HG03196 (cell line): ENCODE results near the gene RNF130.
"Not testable (repeated sequence)": the region's sequence is repeated elsewhere in the genome, so short reads cannot be mapped to it uniquely, and the experiment has no call there.

ENCODE experiments used
- ATAC-seq: cut with Tn5 transposase; IDR thresholded peaks from one replicate; pipeline ENCODE4 v1.9.1; 2021; ENCODE audit not compliant: unreplicated experiment

RNF130 gene

DNA sequence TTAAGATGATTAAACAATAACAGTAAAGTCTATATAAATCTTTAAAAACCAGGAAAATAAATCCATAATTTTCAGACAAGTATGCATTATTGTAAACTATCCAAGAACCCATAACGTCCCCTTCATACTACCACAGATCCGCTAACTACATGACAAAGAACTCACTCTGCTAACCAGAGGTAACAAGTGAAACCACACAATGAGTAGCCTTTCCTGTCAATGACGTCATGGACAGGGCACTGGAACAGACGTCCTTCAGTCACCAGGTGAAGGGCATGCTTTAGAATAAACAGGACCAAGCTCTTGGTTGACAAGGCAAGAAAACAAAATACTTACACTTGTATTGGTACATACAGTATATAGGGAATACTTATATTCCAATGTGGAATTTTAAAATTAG, 45.2 kb downstream of the RNF130 start:
- ATAC-seq: no peak

DNA sequence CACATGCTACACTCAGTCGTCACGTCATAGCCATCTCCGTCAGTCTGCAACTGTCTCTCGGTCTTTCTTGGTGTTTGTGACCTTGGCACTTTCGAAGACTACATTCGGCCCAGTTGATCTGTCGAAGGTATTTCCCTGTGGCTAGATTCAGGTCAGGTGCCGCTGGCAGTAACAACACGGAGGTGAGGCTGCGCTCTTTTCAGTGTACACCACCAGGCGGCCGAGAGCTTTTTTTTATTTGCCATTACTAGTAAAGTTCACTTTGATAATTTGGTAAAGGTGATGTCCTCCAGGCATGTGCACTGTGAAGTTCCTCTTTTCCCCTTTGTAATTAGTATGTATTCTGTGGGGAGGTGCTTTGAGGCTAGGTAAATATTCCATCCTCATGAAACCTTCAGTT, 49.7 kb downstream of the RNF130 start:
- ATAC-seq: no peak

DNA sequence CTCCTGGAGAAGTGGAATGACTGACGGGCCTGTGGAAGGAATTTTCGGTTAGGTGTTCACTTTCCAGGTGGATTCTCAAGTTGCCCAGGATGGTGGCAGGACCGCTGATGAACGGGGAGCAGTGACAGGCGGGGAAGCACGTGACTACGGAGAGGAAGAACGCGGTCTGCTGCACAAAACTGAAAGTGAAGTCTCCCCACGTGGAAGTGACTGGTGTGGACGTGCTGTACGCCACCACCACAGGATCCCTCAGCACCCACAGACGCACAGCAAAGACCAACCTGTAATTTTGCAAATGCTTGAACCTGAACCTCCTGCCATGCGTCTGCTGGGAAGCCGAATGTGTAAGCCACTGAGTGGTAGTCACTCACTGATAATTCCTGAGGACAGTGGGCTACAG, 51.4 kb downstream of the RNF130 start:
- no peak for ATAC-seq

DNA sequence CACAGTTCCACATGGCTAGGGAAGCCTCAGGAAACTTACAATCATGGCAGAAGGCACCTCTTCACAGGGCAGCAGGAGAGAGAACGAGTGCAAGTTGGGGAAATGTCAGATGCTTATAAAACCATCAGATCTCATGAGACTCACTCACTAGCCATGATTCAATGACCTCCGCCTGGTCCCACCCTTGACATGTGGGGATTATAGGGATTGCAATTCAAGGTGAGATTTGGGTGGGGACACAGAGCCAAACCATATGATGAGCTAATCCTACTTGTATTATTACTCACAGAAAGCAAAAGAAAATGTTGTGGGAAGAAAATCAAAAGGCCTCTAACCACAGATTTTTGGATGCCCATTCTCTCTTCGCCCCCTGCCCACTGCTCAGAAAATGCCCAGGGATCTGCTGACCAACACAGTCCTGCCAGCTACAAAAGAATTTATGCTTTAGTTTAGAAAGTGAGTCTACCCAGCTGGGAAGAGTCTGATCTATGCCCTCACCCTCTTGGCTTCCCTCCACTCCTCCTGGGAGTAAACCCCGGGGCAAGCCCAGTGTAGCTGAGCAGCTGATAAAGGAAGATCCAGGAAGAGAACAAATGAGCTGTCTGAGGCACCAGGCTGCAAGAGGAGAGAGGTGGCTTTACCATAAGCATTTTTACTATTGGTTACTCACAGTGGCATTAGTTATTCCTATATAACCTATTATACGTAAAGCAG, 53.1 kb downstream of the RNF130 start:
- no peak for ATAC-seq

DNA sequence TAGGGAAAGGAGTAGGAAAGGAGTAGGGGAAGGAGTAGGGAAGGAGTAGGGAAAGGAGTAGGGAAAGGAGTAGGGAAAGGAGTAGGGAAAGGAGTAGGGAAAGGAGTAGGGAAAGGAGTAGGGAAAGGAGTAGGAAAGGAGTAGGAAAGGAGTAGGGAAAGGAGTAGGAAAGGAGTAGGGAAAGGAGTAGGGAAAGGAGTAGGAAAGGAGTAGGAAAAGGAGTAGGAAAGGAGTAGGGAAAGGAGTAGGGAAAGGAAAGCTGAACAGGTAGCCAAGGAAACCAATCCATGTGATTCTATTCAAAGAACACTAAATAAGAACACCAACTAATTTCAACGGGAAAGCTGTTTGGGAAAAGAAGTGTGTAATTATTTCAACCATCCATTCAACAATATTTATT, 56.0 kb downstream of the RNF130 start:
- not testable (repeated sequence) for ATAC-seq

DNA sequence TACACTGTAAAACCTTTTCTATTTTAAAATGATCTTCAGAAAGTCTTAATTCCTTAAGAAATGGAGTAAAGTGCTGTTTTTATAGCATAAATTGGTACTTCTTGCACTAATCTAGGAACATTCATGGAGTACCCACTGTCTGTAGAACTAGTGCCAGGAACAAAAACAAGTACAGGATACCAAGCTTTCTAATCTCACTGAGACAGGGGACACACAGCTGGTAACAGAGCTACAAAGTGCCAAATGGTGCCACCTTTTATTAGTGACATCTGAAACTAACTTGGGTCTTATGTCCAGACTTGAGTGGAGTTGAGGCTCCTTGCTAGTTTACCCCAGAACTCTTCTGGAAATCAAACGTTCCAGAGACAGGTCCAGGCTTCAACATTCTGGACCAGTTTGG, 57.9 kb downstream of the RNF130 start:
- ATAC-seq: no peak

DNA sequence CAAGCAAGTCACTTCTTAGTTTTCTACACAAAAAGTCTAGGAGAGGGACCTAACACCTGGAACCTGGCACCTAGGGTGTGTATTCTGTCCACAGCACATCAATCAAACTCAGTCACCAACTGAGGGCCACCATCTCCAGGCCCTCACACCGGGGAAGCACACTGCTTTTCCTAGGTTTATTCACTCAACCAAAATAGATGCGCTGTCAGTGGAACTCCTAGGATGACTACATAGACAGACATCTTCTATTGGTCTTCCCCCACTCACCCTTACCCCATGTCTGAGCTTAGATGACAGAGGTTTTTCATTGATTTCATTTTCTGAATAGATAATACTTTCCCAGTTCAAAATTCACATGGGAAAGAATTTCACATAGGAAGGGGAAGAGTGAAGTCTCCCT, 59.2 kb downstream of the RNF130 start:
- ATAC-seq: no peak

DNA sequence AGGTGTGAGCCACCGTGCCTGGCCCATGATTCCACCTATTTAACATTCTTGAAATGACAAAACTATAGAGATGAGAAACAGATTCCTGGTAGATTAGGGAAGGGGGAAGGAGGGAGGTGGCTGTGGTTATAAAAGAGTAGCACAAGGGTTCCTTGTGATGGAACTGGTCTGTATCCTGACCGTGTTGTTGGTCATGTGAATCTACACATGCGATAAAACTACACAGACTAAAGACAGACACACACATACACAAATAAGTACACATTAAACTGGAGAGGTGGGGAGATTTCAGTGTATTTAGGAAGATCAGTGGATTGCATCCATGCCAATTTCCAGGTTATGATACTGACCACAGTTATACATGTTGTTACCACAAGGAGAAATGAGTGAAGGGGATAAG, 60.9 kb downstream of the RNF130 start:
- ATAC-seq: no peak

- ATAC-seq: no peak
Observed at GRCh38 chr5:180009581-180009980, 62.0 kb downstream of the RNF130 start.

DNA sequence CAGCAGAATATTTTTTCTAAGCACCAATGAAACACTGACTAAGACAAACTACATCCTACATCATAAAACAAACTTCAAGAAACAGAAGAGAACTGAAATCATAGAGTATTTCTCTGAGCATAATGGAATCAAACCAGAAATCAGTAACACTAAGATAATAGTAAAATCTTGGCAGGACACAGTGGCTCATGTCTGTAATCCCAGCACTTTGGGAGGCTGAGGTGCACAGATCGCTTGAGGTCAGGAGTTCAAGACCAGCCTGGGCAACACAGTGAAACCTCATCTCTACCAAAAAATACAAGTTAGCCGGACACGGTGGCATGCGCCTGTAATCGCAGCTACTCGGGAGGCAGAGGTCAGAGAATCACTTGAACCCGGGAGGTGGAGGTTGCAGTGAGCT, 63.1 kb downstream of the RNF130 start:
- no peak for ATAC-seq

DNA sequence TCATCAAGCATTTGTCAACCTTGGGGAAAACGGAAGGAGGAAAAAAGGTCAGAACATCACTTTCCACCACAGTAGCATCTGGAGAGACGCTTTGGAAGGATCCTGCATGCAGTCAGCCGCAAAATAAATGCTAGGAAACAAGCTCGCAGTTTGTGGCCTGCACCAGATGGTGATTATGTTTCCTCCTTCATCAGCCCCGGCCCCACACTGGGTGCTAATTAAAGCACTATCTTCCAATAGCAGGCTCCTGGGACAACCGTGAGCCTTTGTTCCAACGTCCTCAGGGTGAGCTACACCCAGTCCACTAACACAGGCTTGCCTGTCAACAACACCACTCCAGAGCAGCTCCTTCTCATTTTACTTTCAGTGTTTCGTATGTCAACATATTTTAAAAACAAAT, 64.0 kb downstream of the RNF130 start:
- ATAC-seq: no peak

GRCh38 chr5:180006141-180006540, 65.4 kb downstream of the RNF130 start:
- ATAC-seq: no peak

DNA sequence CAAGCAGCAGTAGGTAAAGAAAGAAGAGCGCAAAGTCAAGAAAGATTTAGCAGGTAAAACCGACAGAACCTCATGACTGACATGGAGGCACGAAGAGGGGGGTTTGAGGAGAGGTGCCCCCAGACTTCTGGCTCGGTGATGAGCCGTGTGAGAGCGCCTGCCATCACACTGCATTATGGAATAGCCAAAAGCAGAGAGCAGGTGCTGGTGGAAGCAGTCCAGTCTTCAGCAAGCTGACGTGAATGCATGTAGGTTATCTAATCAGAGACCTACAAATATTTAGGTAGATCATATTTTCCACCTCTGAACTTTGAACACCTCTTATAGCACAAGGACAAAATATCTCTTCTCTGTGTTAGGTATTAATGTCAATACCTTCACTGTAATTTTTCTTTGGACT, 68.4 kb downstream of the RNF130 start:
- no peak for ATAC-seq

GRCh38 chr5:180001742-180002141, 69.8 kb downstream of the RNF130 start:
- no peak for ATAC-seq

GRCh38 chr5:180001136-180001535, 70.4 kb downstream of the RNF130 start:
- no peak for ATAC-seq

- ATAC-seq: no peak
Observed at GRCh38 chr5:179998485-179998884, 73.1 kb downstream of the RNF130 start.

GRCh38 chr5:179994583-179995323, 76.8 kb downstream of the RNF130 start:
- no peak for ATAC-seq

DNA sequence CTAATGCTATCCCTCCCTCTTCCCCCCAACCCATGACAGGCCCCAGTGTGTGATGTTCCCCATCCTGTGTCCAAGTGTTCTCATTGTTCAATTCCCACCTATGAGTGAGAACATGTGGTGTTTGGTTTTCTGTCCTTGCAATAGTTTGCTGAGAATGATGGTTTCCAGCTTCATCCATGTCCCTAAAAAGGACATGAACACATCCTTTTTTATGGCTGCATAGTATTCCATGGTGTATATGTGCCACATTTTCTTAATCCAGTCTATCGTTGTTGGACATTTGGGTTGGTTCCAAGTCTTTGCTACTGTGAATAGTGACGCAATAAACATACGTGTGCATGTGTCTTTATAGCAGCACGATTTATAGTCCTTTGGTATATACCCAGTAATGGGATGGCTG, 78.7 kb downstream of the RNF130 start:
- not testable (repeated sequence) for ATAC-seq

DNA sequence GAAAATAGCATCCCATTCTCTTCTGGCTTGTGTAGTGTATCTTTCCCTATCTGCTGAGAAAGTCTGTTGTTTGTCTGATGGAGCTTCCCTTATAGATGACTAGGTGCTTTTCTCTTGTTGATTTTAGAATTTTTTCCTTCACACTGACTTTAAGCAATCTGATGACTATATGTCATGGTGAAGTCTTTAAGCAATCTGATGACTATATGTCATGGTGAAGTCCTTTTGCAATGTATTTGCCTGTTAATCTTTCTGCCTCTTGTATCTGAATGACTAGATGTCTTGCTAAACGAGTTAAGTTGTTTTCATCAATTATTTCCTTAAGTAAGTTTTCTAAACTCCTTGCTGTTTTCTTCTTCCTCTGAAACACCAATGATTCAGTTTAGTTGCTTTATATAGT, 80.5 kb downstream of the RNF130 start:
- ATAC-seq: no peak

DNA sequence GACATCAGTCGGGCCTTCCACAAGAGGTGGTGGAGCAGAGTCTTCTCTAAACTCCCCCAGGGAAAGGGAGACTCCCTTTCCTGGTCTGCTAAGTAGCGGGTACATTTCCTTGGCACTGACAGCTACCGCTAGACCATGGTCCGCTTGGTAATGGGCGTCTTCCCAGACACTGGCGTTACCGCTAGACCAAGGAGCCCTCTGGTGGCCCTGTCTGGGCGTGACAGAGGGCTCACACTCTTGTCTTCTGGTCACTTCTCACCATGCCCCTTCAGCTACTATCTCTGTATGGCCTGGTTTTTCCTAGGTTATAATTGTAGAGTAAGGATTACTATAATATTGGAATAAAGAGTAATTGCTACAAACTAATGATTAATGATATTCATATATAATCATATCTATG, 81.0 kb downstream of the RNF130 start:
- not testable (repeated sequence) for ATAC-seq

GRCh38 chr5:179986328-179986727, 85.2 kb downstream of the RNF130 start:
- ATAC-seq: no peak

GRCh38 chr5:179981636-179982035, 89.9 kb downstream of the RNF130 start:
- ATAC-seq: no peak

DNA sequence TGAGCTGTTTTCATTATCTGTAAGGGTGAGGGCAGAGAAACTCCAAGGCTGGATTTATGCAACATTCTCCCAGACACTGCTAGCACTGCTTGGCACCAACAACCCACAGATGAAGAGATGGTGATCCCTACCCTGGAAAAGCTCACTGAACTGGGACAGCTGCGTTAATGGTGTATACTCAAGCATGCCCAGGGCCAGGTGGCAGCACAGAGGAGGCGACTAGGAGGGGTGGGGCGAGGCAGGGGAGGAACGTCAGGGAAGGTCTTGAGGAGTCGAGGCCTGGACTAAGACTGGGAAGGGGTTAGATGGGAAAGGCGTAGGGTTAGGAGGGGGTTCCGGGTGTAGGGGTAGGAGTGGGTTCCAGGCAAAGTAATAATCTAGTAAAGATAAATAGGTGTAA, 90.8 kb downstream of the RNF130 start:
- no peak for ATAC-seq
